Astrocyte (in vitro differentiated cells and primary cell): ENCODE measurements around the gene ANKRD9. TPM values are rescaled to one million over a fixed set of nuclear protein-coding genes. Genes with fewer than 3 reads are reported as not detected.

Source experiments
- DNase-seq: peaks from one replicate; pipeline ENCODE4 v3.0.0-alpha.2; 2010; ENCODE audit warnings: low read depth
- FAIRE-seq: peaks from 2 replicates; lab custom pipeline; 2011; peaks lifted over from hg19 to GRCh38; lab: Jason Lieb, UNC
- H2AFZ ChIP-seq: 2 replicates; pipeline ENCODE4 v1.6.0; 2012; ENCODE audit warnings: low read depth, low read length, inconsistent platforms
- H3K27ac ChIP-seq: 2 replicates; pipeline ENCODE4 v1.5.1; 2011; ENCODE audit warnings: low read depth, low read length, inconsistent platforms
- H3K27me3 ChIP-seq: 2 replicates; pipeline ENCODE4 v1.6.0; 2011; ENCODE audit warnings: low read length, inconsistent platforms; ENCODE audit not compliant: insufficient read depth
- H3K36me3 ChIP-seq: 2 replicates; pipeline ENCODE4 v1.5.1; 2011; ENCODE audit warnings: low read length, inconsistent platforms; ENCODE audit not compliant: insufficient read depth
- H3K4me1 ChIP-seq: 2 replicates; pipeline ENCODE4 v1.5.1; 2011; ENCODE audit warnings: low read length, inconsistent platforms; ENCODE audit not compliant: insufficient read depth
- H3K4me2 ChIP-seq: 2 replicates; pipeline ENCODE4 v1.6.0; 2012; ENCODE audit warnings: low read length, inconsistent platforms
- H3K4me3 ChIP-seq: 2 replicates; pipeline ENCODE4 v1.5.1; 2011; ENCODE audit warnings: low read depth, mild to moderate bottlenecking, low read length, inconsistent platforms; ENCODE audit not compliant: insufficient read depth
- H3K79me2 ChIP-seq: 2 replicates; pipeline ENCODE4 v1.6.0; 2012; ENCODE audit warnings: mild to moderate bottlenecking, low read length, inconsistent platforms; ENCODE audit not compliant: insufficient read depth
- H3K9ac ChIP-seq: 2 replicates; pipeline ENCODE4 v1.6.0; 2012; ENCODE audit warnings: mild to moderate bottlenecking, low read length, inconsistent platforms
- H3K9me3 ChIP-seq: 2 replicates; pipeline ENCODE4 v1.5.1; 2012; ENCODE audit warnings: low read depth, mild to moderate bottlenecking, low read length, inconsistent platforms; ENCODE audit not compliant: insufficient read depth
- H4K20me1 ChIP-seq: 2 replicates; pipeline ENCODE4 v1.6.0; 2012; ENCODE audit warnings: low read length, inconsistent platforms; ENCODE audit not compliant: insufficient read depth
- H3K27ac Mint-ChIP-seq: one replicate; pipeline ENCODE4 v1.8.0; 2021; ENCODE audit warnings: mild to moderate bottlenecking, mixed read lengths; ENCODE audit not compliant: unreplicated experiment
- H3K27me3 Mint-ChIP-seq: one replicate; pipeline ENCODE4 v1.8.0; 2021; ENCODE audit warnings: low read depth, mixed read lengths; ENCODE audit not compliant: unreplicated experiment
- H3K36me3 Mint-ChIP-seq: one replicate; pipeline ENCODE4 v1.8.0; 2021; ENCODE audit warnings: low read depth, mixed read lengths; ENCODE audit not compliant: unreplicated experiment
- H3K4me1 Mint-ChIP-seq: one replicate; pipeline ENCODE4 v1.8.0; 2021; ENCODE audit warnings: low read depth, mixed read lengths; ENCODE audit not compliant: unreplicated experiment
- H3K4me3 Mint-ChIP-seq: one replicate; pipeline ENCODE4 v1.8.0; 2021; ENCODE audit warnings: mild to moderate bottlenecking, moderate library complexity, mixed read lengths; ENCODE audit not compliant: unreplicated experiment
- H3K9me3 Mint-ChIP-seq: one replicate; pipeline ENCODE4 v1.8.0; 2021; ENCODE audit warnings: mild to moderate bottlenecking, mixed read lengths; ENCODE audit not compliant: unreplicated experiment
- EZH2 ChIP-seq: IDR thresholded peaks from 2 replicates; pipeline ENCODE4 v1.6.1; 2012; ENCODE audit warnings: mild to moderate bottlenecking, low read length, inconsistent platforms; ENCODE audit not compliant: insufficient read depth
- total RNA-seq: library from RNA; stranded (reverse); gene quantifications from 2 replicates; pipeline ENCODE4 v1.2.1, GENCODE V29; 2021
- TF ChIP-seq, protein P1 (sequence below): IDR thresholded peaks from 2 replicates; pipeline ENCODE4 v1.5.1; 2011; ENCODE audit warnings: low read depth, mild to moderate bottlenecking, inconsistent platforms, low read length, moderate library complexity; ENCODE audit not compliant: insufficient read depth

The ANKRD9 gene
- total RNA-seq, 1 donor from 2014 or later, result 9.4 TPM

- Histone ChIP-seq H3K79me2 (no peaks in the 10 kb centered on the region), H2AFZ (no peak overlapping the region), H3K27ac (no peak overlapping the region), H3K9me3 (no peaks in the 10 kb centered on the region), H3K9ac (no peak overlapping the region), H3K4me1 (no peaks in the 10 kb centered on the region), H4K20me1 (no peaks in the 10 kb centered on the region), H3K4me2 (no peak overlapping the region), H3K36me3 (peaks cover 7% of the 10 kb centered on the region), H3K27me3 (no peaks in the 10 kb centered on the region), H3K4me3 (no peak overlapping the region)
- H3K36me3 Mint-ChIP-seq, result peaks cover 25% of the 10 kb centered on the region
- FAIRE-seq, result no peak
- no peaks in the 10 kb centered on the region for H3K4me1 Mint-ChIP-seq
- H3K4me3 Mint-ChIP-seq, result peak overlapping the region; percentile 28
- H3K9me3 Mint-ChIP-seq, result peaks cover 13% of the 10 kb centered on the region
- H3K27ac Mint-ChIP-seq, result no peak overlapping the region
- no peak for DNase-seq
- TF ChIP-seq, protein P1, sequence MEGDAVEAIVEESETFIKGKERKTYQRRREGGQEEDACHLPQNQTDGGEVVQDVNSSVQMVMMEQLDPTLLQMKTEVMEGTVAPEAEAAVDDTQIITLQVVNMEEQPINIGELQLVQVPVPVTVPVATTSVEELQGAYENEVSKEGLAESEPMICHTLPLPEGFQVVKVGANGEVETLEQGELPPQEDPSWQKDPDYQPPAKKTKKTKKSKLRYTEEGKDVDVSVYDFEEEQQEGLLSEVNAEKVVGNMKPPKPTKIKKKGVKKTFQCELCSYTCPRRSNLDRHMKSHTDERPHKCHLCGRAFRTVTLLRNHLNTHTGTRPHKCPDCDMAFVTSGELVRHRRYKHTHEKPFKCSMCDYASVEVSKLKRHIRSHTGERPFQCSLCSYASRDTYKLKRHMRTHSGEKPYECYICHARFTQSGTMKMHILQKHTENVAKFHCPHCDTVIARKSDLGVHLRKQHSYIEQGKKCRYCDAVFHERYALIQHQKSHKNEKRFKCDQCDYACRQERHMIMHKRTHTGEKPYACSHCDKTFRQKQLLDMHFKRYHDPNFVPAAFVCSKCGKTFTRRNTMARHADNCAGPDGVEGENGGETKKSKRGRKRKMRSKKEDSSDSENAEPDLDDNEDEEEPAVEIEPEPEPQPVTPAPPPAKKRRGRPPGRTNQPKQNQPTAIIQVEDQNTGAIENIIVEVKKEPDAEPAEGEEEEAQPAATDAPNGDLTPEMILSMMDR, result no peak
- no peak for TF ChIP-seq EZH2
- no peaks in the 10 kb centered on the region for H3K27me3 Mint-ChIP-seq
These were observed 37.4 kb downstream of the ANKRD9 start for GRCh38 chr14:102471921-102472790.

- no peak for DNase-seq
- no peaks in the 10 kb centered on the region for H3K4me1 ChIP-seq
- no peak overlapping the region for H2AFZ ChIP-seq
- H4K20me1 ChIP-seq, result no peaks in the 10 kb centered on the region
- no peak overlapping the region for H3K4me3 ChIP-seq
- no peak overlapping the region for H3K4me3 Mint-ChIP-seq
- no peaks in the 10 kb centered on the region for H3K9me3 ChIP-seq
- no peak for FAIRE-seq
- no peak for TF ChIP-seq EZH2
- TF ChIP-seq, protein P1, result no peak
- no peak overlapping the region for H3K9ac ChIP-seq
- H3K36me3 ChIP-seq, result peaks cover 17% of the 10 kb centered on the region
- no peak overlapping the region for H3K27ac Mint-ChIP-seq
- peaks cover 46% of the 10 kb centered on the region for H3K36me3 Mint-ChIP-seq
- H3K4me2 ChIP-seq, result no peak overlapping the region
- no peaks in the 10 kb centered on the region for H3K79me2 ChIP-seq
- H3K9me3 Mint-ChIP-seq, result peaks cover 17% of the 10 kb centered on the region
- H3K27me3 ChIP-seq, result no peaks in the 10 kb centered on the region
- no peaks in the 10 kb centered on the region for H3K4me1 Mint-ChIP-seq
- no peak overlapping the region for H3K27ac ChIP-seq
- no peaks in the 10 kb centered on the region for H3K27me3 Mint-ChIP-seq
These were observed 40.3 kb downstream of the ANKRD9 start for GRCh38 chr14:102469261-102469660.

DNA sequence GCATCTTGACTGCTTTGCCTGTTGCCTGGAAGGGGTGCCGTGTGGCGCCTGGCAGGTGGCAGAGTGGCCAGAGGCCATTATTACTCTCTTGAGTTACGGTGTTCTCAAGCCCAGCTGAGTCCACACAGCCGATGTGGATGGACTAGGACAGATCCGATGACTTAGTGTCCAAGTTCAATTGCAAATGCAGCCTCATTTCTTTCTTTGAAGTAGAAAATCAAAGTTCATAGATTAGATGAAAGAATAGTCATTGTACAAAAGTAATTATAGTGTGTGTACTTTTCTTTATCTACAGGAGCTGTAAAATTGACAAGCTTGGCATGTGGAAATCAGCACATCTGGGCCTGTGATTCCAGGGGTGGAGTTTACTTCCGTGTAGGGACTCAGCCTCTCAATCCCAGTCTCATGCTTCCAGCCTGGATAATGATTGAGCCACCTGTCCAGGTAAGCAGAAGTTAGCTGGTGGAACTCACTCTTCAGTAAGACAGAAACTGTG, 44.7 kb downstream of the ANKRD9 start:
- Histone ChIP-seq H3K27ac (no peak overlapping the region), H3K4me3 (no peak overlapping the region), H2AFZ (no peak overlapping the region), H4K20me1 (no peaks in the 10 kb centered on the region), H3K27me3 (no peaks in the 10 kb centered on the region), H3K4me1 (no peaks in the 10 kb centered on the region), H3K9me3 (no peaks in the 10 kb centered on the region), H3K9ac (no peak overlapping the region), H3K79me2 (no peaks in the 10 kb centered on the region), H3K4me2 (no peak overlapping the region), H3K36me3 (peaks cover 17% of the 10 kb centered on the region)
- H3K27ac Mint-ChIP-seq, result no peak overlapping the region
- TF ChIP-seq, protein P1, result no peak
- TF ChIP-seq EZH2, result no peak
- no peaks in the 10 kb centered on the region for H3K27me3 Mint-ChIP-seq
- H3K4me3 Mint-ChIP-seq, result no peak overlapping the region
- H3K36me3 Mint-ChIP-seq, result peaks cover 41% of the 10 kb centered on the region
- H3K9me3 Mint-ChIP-seq, result peaks cover 13% of the 10 kb centered on the region
- FAIRE-seq, result no peak
- peaks cover 8% of the 10 kb centered on the region for H3K4me1 Mint-ChIP-seq
- no peak for DNase-seq
